Measurements from ENCODE around the gene C9orf152.

Gene C9orf152

DNA sequence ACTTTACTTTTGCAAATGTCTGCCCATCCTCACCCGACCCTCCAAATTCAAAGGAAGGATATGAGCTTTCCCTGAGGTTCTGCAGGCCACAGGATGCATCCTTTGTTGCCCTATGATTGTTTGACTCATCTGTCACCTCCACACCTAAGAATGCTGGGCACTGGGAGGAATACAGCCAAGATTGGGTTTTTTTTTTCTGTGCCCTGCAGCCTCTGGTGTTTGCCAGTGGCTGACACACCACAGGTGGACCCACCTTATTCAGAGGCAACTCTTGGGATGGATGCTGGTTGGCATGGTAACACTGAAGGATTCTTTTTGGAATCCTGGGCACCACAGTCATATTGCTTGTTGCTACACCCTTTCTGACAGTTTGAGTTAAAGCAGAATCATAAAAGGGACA, 29.7 kb downstream of the C9orf152 start:
- no peak for DNase-seq

- no peak for DNase-seq
Measured at GRCh38 chr9:110175275-110175968, 32.5 kb downstream of the C9orf152 start.

DNA sequence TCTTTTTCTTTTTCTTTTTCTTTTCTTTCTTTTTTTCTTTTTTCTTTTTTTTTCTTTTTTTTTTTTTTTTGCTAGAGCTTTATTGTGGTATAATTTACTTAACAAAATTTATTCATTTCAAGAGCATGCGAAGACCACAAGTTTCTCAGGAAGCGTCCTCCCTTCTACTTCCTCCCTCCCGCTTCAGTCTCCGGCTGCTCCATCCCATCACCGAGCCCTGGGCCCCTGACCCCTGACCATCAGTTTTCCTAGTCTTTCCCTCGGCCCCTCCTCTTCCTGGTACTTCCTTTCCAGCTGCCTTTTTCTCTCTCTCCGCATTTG, 34.7 kb downstream of the C9orf152 start:
- no peak for DNase-seq

- no peak for DNase-seq
Measured at GRCh38 chr9:110170357-110171257, 37.4 kb downstream of the C9orf152 start.

DNA sequence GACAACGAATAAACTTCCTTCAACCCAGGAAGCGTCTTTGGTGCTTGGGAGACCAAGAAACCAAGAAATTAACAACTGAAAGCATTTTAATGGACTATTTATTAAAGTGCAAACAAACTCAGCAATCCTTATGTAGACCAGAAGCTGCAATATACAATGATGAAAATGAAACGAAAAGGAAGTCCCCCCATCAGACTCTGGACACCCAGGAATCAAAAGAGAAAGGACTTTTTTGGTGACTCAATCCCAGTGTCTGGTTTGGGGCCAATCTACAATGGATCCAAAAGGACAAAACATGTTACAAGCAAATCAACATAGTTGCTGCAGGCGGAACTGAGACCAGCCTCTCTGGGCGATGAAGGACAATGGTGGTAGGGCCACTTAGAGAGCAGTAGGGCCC, 39.5 kb downstream of the C9orf152 start:
- DNase-seq, result no peak

GRCh38 chr9:110161940-110162339, 46.0 kb downstream of the C9orf152 start:
- DNase-seq, result no peak

- DNase-seq, result no peak
Measured at GRCh38 chr9:110160685-110161084, 47.3 kb downstream of the C9orf152 start.

DNA sequence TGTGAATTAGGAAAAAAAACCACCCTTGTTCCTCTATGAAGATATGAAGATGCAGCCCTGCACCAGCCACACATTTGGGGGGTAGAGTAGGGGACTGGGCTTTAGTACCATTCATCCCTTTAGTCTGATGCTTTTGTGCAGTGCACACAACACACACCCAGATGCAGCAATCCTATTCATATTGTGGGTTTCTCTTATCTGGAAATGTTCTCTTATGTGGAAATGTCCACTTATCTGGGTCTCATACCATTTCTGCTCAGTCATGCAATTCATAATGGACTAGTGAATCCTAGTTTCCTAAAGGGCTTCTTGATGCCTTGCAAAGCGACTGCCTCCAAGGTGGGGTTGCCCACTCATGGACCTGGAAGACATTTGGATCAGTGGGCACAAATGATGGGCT, 47.8 kb downstream of the C9orf152 start:
- DNase-seq, result no peak

- no peak for DNase-seq
Measured at GRCh38 chr9:110157823-110158664, 49.9 kb downstream of the C9orf152 start.

DNA sequence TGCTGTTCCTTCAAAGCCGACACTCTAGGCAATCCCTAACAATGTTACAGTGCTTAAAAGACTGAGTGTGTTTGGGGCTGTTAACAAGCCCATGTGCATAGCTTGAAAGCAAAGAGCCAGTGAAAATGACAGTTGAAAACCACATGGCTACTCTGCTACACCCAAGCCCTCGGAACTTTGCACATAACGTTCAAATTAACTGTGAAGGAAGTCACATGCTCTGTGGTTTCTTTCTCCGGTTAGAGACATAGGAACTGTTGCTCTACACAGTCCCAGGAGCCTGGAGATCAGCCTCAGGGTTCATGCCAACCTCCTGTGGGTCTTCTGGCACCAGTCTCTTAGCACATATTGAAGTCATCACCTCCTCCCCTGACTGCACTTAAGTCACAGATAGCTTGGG, 51.1 kb downstream of the C9orf152 start:
- no peak for DNase-seq

- DNase-seq, result no peak
Measured at GRCh38 chr9:110156416-110156815, 51.5 kb downstream of the C9orf152 start.

DNA sequence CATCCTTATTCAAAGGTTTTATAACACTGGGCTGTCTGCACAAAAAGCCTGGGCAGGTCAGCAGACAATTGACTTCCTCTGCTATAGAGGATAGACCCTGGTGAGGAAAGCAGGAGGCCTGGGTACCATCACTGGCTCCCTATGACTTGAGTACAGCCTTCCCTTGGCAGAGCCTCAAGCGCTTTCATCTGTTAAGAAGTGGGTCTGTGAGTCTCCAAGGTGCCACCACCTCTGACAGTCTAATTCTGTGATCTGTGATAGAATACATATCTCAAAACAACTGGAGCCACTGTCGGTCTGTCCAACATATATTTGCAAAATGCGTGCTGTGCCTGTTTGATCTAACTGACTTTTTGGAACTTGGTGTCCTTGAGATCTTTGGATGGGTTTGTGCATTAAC, 52.2 kb downstream of the C9orf152 start:
- no peak for DNase-seq

DNA sequence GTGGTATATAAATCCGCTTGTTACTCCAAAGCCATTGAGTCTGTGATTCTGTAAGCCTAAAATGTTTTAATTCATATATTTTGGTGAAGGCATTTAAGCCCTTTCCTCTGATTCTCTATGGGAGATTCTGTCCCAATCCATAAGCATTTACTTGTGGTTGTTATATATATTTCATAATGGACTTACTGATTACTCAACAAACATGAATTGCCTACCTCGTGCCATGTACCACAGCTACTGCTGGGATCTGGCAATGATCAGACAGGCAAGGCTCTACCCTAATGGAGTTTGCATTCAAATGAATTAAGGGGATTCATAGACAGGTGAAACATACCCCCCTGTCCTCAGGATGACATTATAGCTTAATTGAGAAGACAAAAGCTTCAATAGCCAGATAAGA, 54.5 kb downstream of the C9orf152 start:
- no peak for DNase-seq

DNA sequence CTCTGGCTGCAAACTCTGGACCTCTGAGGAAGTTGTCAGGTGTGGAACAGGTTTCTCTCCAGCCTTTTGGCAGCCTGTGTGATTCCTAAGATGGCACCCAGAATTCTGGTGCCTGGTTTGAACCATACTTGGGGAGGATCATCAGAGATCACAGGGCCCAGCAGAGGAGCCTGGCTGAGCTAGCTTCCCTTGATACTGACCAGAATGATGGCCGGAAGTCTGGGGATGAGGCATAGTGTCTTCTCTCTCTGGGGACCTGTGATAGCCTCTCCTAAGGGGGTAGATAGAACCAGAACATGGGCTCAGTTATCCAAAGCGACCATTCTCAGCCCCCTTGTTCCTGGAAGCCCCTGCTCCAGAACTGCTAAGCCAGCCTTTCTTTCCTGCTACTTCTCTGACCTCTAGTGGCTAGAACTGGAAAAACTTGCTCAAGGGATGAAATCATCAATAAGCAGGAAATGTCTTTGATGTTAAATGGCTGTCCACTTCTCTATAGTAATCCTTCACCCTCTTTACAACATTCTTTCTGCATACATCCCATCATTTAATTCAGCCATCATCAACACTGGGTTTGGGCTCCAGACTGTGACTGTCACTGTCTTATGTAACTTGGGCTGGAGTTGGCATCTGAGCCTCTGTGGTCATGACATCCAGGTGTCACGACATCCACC, 55.1 kb downstream of the C9orf152 start:
- no peak for DNase-seq
